BJ (cell line): ENCODE data around the gene ITGB4. TPM values are rescaled to one million over a fixed set of nuclear protein-coding genes. Genes with fewer than 3 reads are reported as not detected.

ENCODE experiments used
- CTCF ChIA-PET: fragments of 350-600 bp; formaldehyde crosslinking; extraction: SDS; loops from one replicate; lab custom pipeline; 2021; ENCODE audit warnings: antibody characterized with exemption, inconsistent platforms; lab: Yijun Ruan, JAX
- POLR2A ChIA-PET: fragments of 300-600 bp; sonication (Branson Sonifier 250); formaldehyde crosslinking; extraction: SDS; loops from one replicate; lab custom pipeline; 2021; ENCODE audit warnings: antibody characterized with exemption; lab: Charles Lee
- DNase-seq: peaks from one replicate; pipeline ENCODE4 v3.0.0-alpha.2; 2011; ENCODE audit warnings: low read depth
- H3K27me3 ChIP-seq: 2 replicates; pipeline ENCODE4 v1.6.0; 2011; ENCODE audit warnings: low read length; ENCODE audit not compliant: control insufficient read depth, insufficient read depth
- H3K36me3 ChIP-seq: 2 replicates; pipeline ENCODE4 v1.5.1; 2011; ENCODE audit warnings: low read length; ENCODE audit not compliant: control insufficient read depth, insufficient read depth
- H3K4me3 ChIP-seq: 2 replicates; pipeline ENCODE4 v1.5.1; 2011; ENCODE audit warnings: low read depth, mild to moderate bottlenecking, control low read depth, low read length
- CTCF ChIP-seq: IDR thresholded peaks from 2 replicates; pipeline ENCODE4 v1.5.1; 2011; ENCODE audit warnings: low read depth, mild to moderate bottlenecking, control low read depth, inconsistent platforms, low read length, moderate library complexity; ENCODE audit not compliant: insufficient read depth
- polyA plus RNA-seq: library from polyadenylated mRNA; depleted of rRNA; stranded (reverse); fragments of >200 nt; gene quantifications from 2 replicates; pipeline ENCODE4 v1.2.3, GENCODE V29; 2011

ITGB4 gene
- polyA plus RNA-seq, 1 experiment, result 2.3 TPM

- Histone ChIP-seq H3K36me3 (no peaks in the 10 kb centered on the region), H3K4me3 (no peak overlapping the region), H3K27me3 (no peaks in the 10 kb centered on the region)
- CTCF ChIA-PET, result interaction anchor here (0.6 to 3.1 kb wide), 6 partner anchors 10 to 104 kb away, joined by 3 to 17 read pairs (median 6); partner anchors contain the start of gene SMIM5
- no peak for TF ChIP-seq CTCF
- POLR2A ChIA-PET, result no interaction called here
- DNase-seq, result no peak
Measured at GRCh38 chr17:75737133-75737962, 16.1 kb downstream of the ITGB4 start.

GRCh38 chr17:75738218-75738802 lies 17.1 kb downstream of the ITGB4 start:
- Histone ChIP-seq H3K36me3 (no peaks in the 10 kb centered on the region), H3K27me3 (no peaks in the 10 kb centered on the region), H3K4me3 (no peak overlapping the region)
- DNase-seq, result no peak
- TF ChIP-seq CTCF, result no peak
- CTCF ChIA-PET, result interaction anchor here (1.0 to 3.1 kb wide), 7 partner anchors 9 to 105 kb away, joined by 3 to 17 read pairs (median 10); partner anchors contain the start of gene SMIM5
- POLR2A ChIA-PET, result no interaction called here

GRCh38 chr17:75739174-75739573 lies 17.9 kb downstream of the ITGB4 start:
- CTCF ChIA-PET, result interaction anchor here (1.2 to 3.1 kb wide), 7 partner anchors 8 to 106 kb away, joined by 3 to 17 read pairs (median 10); partner anchors contain the start of gene SMIM5
- no peak for TF ChIP-seq CTCF

GRCh38 chr17:75739801-75740200 lies 18.5 kb downstream of the ITGB4 start:
- no peak for TF ChIP-seq CTCF
- CTCF ChIA-PET, result interaction anchor here (1.3 to 3.0 kb wide), 3 partner anchors 8 to 108 kb away, joined by 3 to 12 read pairs (median 3); no protein-coding TSS in a partner anchor

More at GRCh38 chr17:75739174-75739573, 17.9 kb downstream of the ITGB4 start:
- Histone ChIP-seq H3K27me3 (no peaks in the 10 kb centered on the region), H3K4me3 (no peak overlapping the region), H3K36me3 (no peaks in the 10 kb centered on the region)
- no peak for DNase-seq
- POLR2A ChIA-PET, result no interaction called here

GRCh38 chr17:75740215-75740614 lies 19.0 kb downstream of the ITGB4 start:
- ChIA-PET POLR2A (no interaction called here), CTCF (interaction anchor here (1.0 to 3.0 kb wide), 4 partner anchors 7 to 108 kb away, joined by 3 to 12 read pairs (median 3); no protein-coding TSS in a partner anchor)
- no peak overlapping the region for H3K4me3 ChIP-seq
- no peak for DNase-seq
- no peaks in the 10 kb centered on the region for H3K36me3 ChIP-seq
- H3K27me3 ChIP-seq, result no peaks in the 10 kb centered on the region
- no peak for TF ChIP-seq CTCF

More at GRCh38 chr17:75739801-75740200, 18.5 kb downstream of the ITGB4 start:
- Histone ChIP-seq H3K27me3 (no peaks in the 10 kb centered on the region), H3K4me3 (no peak overlapping the region), H3K36me3 (no peaks in the 10 kb centered on the region)
- POLR2A ChIA-PET, result no interaction called here
- no peak for DNase-seq
